22Rv1 (cell line): ENCODE results near the gene KIDINS220.

Experiments used
- CTCF ChIP-seq: fragments of 450-650 bp; IDR thresholded peaks from 2 replicates; pipeline ENCODE4 v1.5.1; 2017; ENCODE audit warnings: mild to moderate bottlenecking
- ZFX ChIP-seq: fragments of 450-650 bp; IDR thresholded peaks from 2 replicates; pipeline ENCODE4 v1.6.1; 2017; ENCODE audit warnings: antibody characterized with exemption, borderline replicate concordance

- TF ChIP-seq CTCF (no peak), ZFX (no peak)
Measured at GRCh38 chr2:8756230-8756629, 81.2 kb downstream of the KIDINS220 start.
